Panc1 (cell line): ENCODE data around the gene NTRK2. TPM values are rescaled to one million over a fixed set of nuclear protein-coding genes. Genes with fewer than 3 reads are reported as not detected.
"Not testable (repeated sequence)": the region's sequence is repeated elsewhere in the genome, so short reads cannot be mapped to it uniquely, and the experiment has no call there.

ENCODE experiments used
- ATAC-seq: fragments of 200-7000 bp; cut with Tn5 transposase; 2 replicates; pipeline ENCODE4 v1.9.1; 2020; ENCODE audit warnings: mild to moderate bottlenecking, moderate library complexity
- BruUV-seq: library from RNA; stranded (reverse); fragments of 400-500 nt; replicated peaks from 2 replicates; lab custom pipeline; 2021; lab: Mats Ljungman, UMichigan
- CTCF ChIA-PET: fragments of 300-600 bp; sonication (Branson Sonifier 250); formaldehyde crosslinking; loops from one replicate; lab custom pipeline; 2022; ENCODE audit warnings: antibody characterized with exemption; lab: Charles Lee
- POLR2A ChIA-PET: fragments of 300-600 bp; sonication (Branson Sonifier 250); formaldehyde crosslinking; loops from one replicate; lab custom pipeline; 2022; ENCODE audit warnings: antibody characterized with exemption; lab: Charles Lee
- DNase-seq: peaks from one replicate; pipeline ENCODE4 v3.0.0-alpha.2; 2010; ENCODE audit warnings: low read depth, low spot score
- H3K27ac ChIP-seq: 2 replicates; pipeline ENCODE4 v1.5.1; 2011; ENCODE audit warnings: mild to moderate bottlenecking, low read length, inconsistent platforms
- H3K27me3 ChIP-seq: fragments of 200-500 bp; sonication (Bioruptor generic); 2 replicates; pipeline ENCODE4 v1.6.0; 2014; ENCODE audit warnings: low read length, inconsistent platforms; ENCODE audit not compliant: control insufficient read depth, insufficient read depth
- H3K36me3 ChIP-seq: fragments of 200-500 bp; sonication (Bioruptor generic); 2 replicates; pipeline ENCODE4 v1.5.1; 2014; ENCODE audit warnings: inconsistent platforms, mild to moderate bottlenecking, low read length, moderate library complexity; ENCODE audit not compliant: control insufficient read depth, insufficient read depth
- H3K4me1 ChIP-seq: 2 replicates; pipeline ENCODE4 v1.5.1; 2011; ENCODE audit warnings: inconsistent platforms, mild to moderate bottlenecking, low read length, moderate library complexity; ENCODE audit not compliant: control insufficient read depth, insufficient read depth
- H3K4me3 ChIP-seq, 2 experiments: 2 replicates each; pipeline ENCODE4 v1.5.1; 2011 to 2012; ENCODE audit warnings: low read depth in 2 of 2, low read length in 2 of 2, mild to moderate bottlenecking in 2 of 2, inconsistent platforms in 1 of 2, moderate library complexity in 1 of 2
- H3K9me3 ChIP-seq: fragments of 200-500 bp; sonication (Bioruptor generic); 2 replicates; pipeline ENCODE4 v1.5.1; 2014; ENCODE audit warnings: low read depth, mild to moderate bottlenecking, inconsistent platforms, low read length, moderate library complexity; ENCODE audit not compliant: control insufficient read depth, insufficient read depth
- CTCF ChIP-seq: fragments of 450-650 bp; IDR thresholded peaks from 2 replicates; pipeline ENCODE4 v1.5.1; 2017; ENCODE audit warnings: mild to moderate bottlenecking
- POLR2AphosphoS5 ChIP-seq: IDR thresholded peaks from 2 replicates; pipeline ENCODE4 v1.6.1; 2012; ENCODE audit warnings: mild to moderate bottlenecking, low read depth, low read length, moderate library complexity
- SIN3A ChIP-seq: IDR thresholded peaks from 2 replicates; pipeline ENCODE4 v1.6.1; 2012; ENCODE audit warnings: low read depth, mild to moderate bottlenecking, low read length, moderate library complexity, borderline replicate concordance; ENCODE audit not compliant: insufficient read depth
- TCF7L2 ChIP-seq: IDR thresholded peaks from 2 replicates; pipeline ENCODE4 v1.6.1; 2011; ENCODE audit warnings: mild to moderate bottlenecking, low read depth, low read length, inconsistent platforms
- in situ Hi-C: cut with HindIII; loops from 2 replicates; pipeline ENCODE4 v1.10.0; 2016; ENCODE audit warnings: low sequenced_read_pairs, low pct_unique_long_range_greater_than_20kb
- intact Hi-C: fragments of 100-400 bp; cut with micrococcal nuclease; formaldehyde crosslinking; loops from one replicate; pipeline ENCODE4 v1.10.0; 2022; ENCODE audit not compliant: unreplicated experiment
- total RNA-seq: library from RNA; stranded (reverse); gene quantifications from one replicate; pipeline ENCODE4 v1.2.1, GENCODE V29; 2021; ENCODE audit not compliant: unreplicated experiment
- TF ChIP-seq, protein P1 (sequence below), 2 experiments: IDR thresholded peaks; 2 replicates each; pipeline ENCODE4 v1.6.1; 2011 to 2012; ENCODE audit warnings: low read depth in 2 of 2, control low read depth in 1 of 2, low read length in 1 of 2, mild to moderate bottlenecking in 1 of 2, moderate library complexity in 1 of 2; ENCODE audit not compliant: insufficient read depth in 1 of 2

NTRK2 gene
- total RNA-seq, 1 experiment from 2014 or later, result 0.23 TPM

GRCh38 chr9:85064811-85065371 is 395.4 kb downstream of the NTRK2 start:
- CTCF ChIA-PET, result no interaction called here
- DNase-seq, result no peak
- Histone ChIP-seq H3K27me3 (no peaks in the 10 kb centered on the region), H3K4me3 (no peak overlapping the region), H3K4me1 (no peaks in the 10 kb centered on the region), H3K27ac (no peak overlapping the region), H3K9me3 (no peaks in the 10 kb centered on the region), H3K36me3 (no peaks in the 10 kb centered on the region)
- intact Hi-C loops, result no loop called here
- BruUV-seq, result no TSS peak
- TF ChIP-seq SIN3A, result no peak
- TF ChIP-seq, protein P1, sequence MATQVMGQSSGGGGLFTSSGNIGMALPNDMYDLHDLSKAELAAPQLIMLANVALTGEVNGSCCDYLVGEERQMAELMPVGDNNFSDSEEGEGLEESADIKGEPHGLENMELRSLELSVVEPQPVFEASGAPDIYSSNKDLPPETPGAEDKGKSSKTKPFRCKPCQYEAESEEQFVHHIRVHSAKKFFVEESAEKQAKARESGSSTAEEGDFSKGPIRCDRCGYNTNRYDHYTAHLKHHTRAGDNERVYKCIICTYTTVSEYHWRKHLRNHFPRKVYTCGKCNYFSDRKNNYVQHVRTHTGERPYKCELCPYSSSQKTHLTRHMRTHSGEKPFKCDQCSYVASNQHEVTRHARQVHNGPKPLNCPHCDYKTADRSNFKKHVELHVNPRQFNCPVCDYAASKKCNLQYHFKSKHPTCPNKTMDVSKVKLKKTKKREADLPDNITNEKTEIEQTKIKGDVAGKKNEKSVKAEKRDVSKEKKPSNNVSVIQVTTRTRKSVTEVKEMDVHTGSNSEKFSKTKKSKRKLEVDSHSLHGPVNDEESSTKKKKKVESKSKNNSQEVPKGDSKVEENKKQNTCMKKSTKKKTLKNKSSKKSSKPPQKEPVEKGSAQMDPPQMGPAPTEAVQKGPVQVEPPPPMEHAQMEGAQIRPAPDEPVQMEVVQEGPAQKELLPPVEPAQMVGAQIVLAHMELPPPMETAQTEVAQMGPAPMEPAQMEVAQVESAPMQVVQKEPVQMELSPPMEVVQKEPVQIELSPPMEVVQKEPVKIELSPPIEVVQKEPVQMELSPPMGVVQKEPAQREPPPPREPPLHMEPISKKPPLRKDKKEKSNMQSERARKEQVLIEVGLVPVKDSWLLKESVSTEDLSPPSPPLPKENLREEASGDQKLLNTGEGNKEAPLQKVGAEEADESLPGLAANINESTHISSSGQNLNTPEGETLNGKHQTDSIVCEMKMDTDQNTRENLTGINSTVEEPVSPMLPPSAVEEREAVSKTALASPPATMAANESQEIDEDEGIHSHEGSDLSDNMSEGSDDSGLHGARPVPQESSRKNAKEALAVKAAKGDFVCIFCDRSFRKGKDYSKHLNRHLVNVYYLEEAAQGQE (IDR thresholded peaks at IDR 0.05; ENCODE audit: insufficient read depth in 1 of 2, low read depth in 2 of 2, low read length in 1 of 2), result no peak
- TF ChIP-seq CTCF, result no peak
- no peak for TF ChIP-seq POLR2AphosphoS5
- no peak for TF ChIP-seq TCF7L2
- no peak for ATAC-seq
- in situ Hi-C loops, result no loop called here
- POLR2A ChIA-PET, result no interaction called here

DNA sequence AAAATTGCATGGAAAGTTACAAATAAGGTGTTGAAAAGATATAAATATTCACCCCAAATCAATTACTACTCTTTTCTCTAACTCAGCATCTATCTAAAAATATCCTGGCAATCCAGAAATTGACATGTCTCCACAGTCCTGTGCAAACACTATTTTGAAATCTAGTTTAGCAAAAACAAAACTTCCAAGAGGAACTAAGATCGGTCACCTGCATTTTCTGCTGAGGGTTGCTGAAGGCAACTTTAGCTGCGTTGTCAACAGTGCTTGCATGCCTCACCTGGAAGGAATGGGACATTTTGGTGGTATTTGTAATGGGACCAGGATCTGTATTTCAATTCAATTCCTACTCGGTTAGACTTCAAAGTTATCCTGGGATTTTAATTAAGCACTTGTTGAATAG is 398.3 kb downstream of the NTRK2 start:
- H3K27me3 ChIP-seq, result no peaks in the 10 kb centered on the region
- H3K4me1 ChIP-seq, result no peaks in the 10 kb centered on the region
- no TSS peak for BruUV-seq
- H3K9me3 ChIP-seq, result no peaks in the 10 kb centered on the region
- no peak for DNase-seq
- ATAC-seq, result no peak
- no peak overlapping the region for H3K4me3 ChIP-seq
- no peaks in the 10 kb centered on the region for H3K36me3 ChIP-seq
- in situ Hi-C loops (no loop called here), intact Hi-C loops (no loop called here)
- ChIA-PET CTCF (no interaction called here), POLR2A (no interaction called here)
- TF ChIP-seq SIN3A, result no peak
- H3K27ac ChIP-seq, result no peak overlapping the region

DNA sequence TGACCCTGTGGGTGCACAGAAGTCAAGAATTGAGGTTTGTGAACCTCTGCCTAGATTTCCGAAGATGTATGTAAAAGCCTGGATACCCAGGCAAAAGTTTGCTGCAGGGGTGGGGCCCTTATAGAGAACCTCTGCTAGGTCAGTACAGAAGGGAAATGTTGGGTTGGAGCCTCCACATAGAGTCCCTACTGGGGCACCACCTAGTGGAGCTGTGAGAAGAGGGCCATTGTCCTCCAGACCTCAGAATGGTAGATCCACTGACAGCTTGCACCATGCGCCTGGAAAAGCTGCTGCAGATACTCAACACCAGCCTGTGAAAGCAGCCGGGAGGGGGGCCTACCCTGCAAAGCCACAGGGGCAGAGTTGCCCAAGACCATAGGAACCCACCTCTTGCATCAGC is 399.9 kb downstream of the NTRK2 start:
- H3K36me3 ChIP-seq, H3K4me1 ChIP-seq, H3K27me3 ChIP-seq, intact Hi-C loops, in situ Hi-C loops, ATAC-seq, H3K4me3 ChIP-seq, POLR2A ChIA-PET, H3K27ac ChIP-seq, H3K9me3 ChIP-seq, DNase-seq, CTCF ChIA-PET, BruUV-seq: not testable (repeated sequence)
